HG03039 (cell line): ENCODE measurements around the gene KAT7.
A peak's percentile ranks its signal among the peaks of the same experiment; 100 is the strongest.

Source experiments
- ATAC-seq: cut with Tn5 transposase; IDR thresholded peaks from one replicate; pipeline ENCODE4 v1.9.1; 2021; ENCODE audit warnings: mild to moderate bottlenecking, moderate library complexity; ENCODE audit not compliant: unreplicated experiment

Gene KAT7

GRCh38 chr17:49760296-49760695 is 28.2 kb upstream of the KAT7 start:
- no peak for ATAC-seq

GRCh38 chr17:49760932-49761558 is 27.4 kb upstream of the KAT7 start:
- ATAC-seq: no peak

GRCh38 chr17:49762151-49762941 is 26.1 kb upstream of the KAT7 start:
- ATAC-seq: no peak

GRCh38 chr17:49763735-49764558 is 24.5 kb upstream of the KAT7 start, which contains the start of gene FAM117A:
Gene FAM117A (minus strand): TSS chr17:49764131. CDS start chr17:49764087, 44 bp downstream.
- peak; percentile 93 for ATAC-seq

GRCh38 chr17:49764559-49765180 is 23.8 kb upstream of the KAT7 start:
- ATAC-seq: no peak

- ATAC-seq: no peak
These were observed 21.5 kb upstream of the KAT7 start for GRCh38 chr17:49766918-49767530.

- ATAC-seq: no peak
These were observed 12.8 kb upstream of the KAT7 start for GRCh38 chr17:49775546-49776260.

GRCh38 chr17:49776551-49777300 is 11.8 kb upstream of the KAT7 start:
- ATAC-seq: no peak

GRCh38 chr17:49777563-49777962 is 10.9 kb upstream of the KAT7 start:
- ATAC-seq: no peak

GRCh38 chr17:49779156-49779738 is 9.2 kb upstream of the KAT7 start:
- ATAC-seq: no peak

GRCh38 chr17:49779739-49780231 is 8.7 kb upstream of the KAT7 start:
- ATAC-seq: no peak

GRCh38 chr17:49783071-49783715 is 5.3 kb upstream of the KAT7 start:
- no peak for ATAC-seq

GRCh38 chr17:49783791-49784190 is 4.7 kb upstream of the KAT7 start:
- no peak for ATAC-seq

- ATAC-seq: no peak
These were observed 3.8 kb upstream of the KAT7 start for GRCh38 chr17:49784636-49785035.

- no peak for ATAC-seq
These were observed 500 bp upstream of the KAT7 start for GRCh38 chr17:49787884-49788477.

GRCh38 chr17:49789243-49789578 is 730 bp downstream of the KAT7 start:
- no peak for ATAC-seq

GRCh38 chr17:49793309-49793708 is 4.8 kb downstream of the KAT7 start:
- no peak for ATAC-seq

- no peak for ATAC-seq
These were observed 6.9 kb downstream of the KAT7 start for GRCh38 chr17:49795372-49795771.
